WI38 (cell line): Measurements from ENCODE around the gene TSPYL6.

Experiments
- H3K4me3 ChIP-seq: 2 replicates; pipeline ENCODE4 v1.5.1; 2011; ENCODE audit warnings: low read depth, mild to moderate bottlenecking, control low read depth, low read length
- CTCF ChIP-seq: IDR thresholded peaks from 2 replicates; pipeline ENCODE4 v1.5.1; 2012; ENCODE audit warnings: low read depth, mild to moderate bottlenecking, control low read depth, low read length

The TSPYL6 gene

GRCh38 chr2:54255230-54256090 lies 569 bp downstream of the TSPYL6 start:
- H3K4me3 ChIP-seq, result no peak overlapping the region
- no peak for TF ChIP-seq CTCF

- TF ChIP-seq CTCF, result no peak
- no peak overlapping the region for H3K4me3 ChIP-seq
These were observed 1.8 kb downstream of the TSPYL6 start for GRCh38 chr2:54254180-54254579.

DNA sequence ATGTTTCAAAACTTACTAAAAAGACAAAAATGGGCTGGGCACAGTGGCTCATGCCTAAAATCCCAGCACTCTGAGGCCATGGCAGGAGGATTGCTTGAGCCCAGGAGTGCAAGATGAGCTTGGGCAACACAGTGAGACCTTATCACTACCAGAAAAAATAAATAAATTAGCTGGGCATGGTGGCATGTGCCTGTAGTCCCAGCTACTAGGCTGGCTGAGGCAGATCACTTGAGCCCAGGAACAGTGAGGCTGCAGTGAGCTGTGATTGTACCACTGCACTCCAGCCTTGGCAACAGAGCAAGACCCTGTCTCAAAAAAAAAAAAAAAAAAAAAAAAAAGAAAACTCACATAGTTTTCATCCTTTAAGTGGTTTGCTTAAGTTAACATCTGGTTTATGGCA lies 6.4 kb downstream of the TSPYL6 start:
- no peak for TF ChIP-seq CTCF
- no peak overlapping the region for H3K4me3 ChIP-seq

- TF ChIP-seq CTCF, result no peak
- no peak overlapping the region for H3K4me3 ChIP-seq
These were observed 8.9 kb downstream of the TSPYL6 start for GRCh38 chr2:54247115-54247514.

DNA sequence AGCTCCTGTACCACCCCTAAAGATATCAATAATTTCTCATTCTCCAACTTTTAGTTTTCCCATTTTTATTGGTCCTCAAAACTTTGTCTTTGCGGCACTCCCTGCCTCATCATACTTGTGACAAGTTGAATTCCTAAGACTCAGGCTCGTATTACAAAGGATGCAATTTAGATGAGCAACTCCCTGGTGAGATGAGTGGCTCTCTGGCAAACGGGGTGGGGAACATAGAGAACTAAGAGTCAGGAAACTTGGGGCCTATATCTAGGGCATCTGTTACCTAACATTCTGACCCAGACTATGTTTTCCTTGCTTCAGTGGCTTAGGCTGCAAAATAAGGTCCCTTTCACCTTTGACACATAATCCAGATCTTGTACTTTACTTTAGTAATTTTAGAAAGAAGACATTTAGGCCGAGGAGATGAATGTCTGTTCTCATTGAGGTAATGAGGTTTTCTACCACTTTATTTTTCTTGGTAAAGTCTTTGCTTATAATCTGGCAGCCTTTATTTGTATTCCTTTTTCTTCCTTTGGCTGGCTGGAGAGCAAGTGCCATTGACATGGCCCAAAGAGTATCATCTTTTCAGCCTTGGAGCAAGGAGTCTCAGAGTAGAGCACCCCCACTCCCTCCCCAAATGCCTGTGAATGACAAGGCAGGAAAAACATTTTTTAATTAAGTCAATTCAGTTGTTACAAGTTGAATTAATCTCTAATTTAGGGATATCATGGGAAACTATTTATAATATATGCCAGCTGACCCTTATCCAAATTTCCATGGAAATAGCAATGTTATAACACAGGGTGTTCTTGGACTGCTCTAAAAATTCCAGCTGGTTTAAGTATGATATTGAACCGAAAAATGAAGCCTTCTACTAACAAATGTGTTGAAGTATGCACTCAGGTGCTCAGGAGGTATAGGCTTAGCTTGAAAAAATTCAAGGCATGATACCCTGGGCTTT lies 15.2 kb downstream of the TSPYL6 start:
- TF ChIP-seq CTCF, result no peak
- no peak overlapping the region for H3K4me3 ChIP-seq

DNA sequence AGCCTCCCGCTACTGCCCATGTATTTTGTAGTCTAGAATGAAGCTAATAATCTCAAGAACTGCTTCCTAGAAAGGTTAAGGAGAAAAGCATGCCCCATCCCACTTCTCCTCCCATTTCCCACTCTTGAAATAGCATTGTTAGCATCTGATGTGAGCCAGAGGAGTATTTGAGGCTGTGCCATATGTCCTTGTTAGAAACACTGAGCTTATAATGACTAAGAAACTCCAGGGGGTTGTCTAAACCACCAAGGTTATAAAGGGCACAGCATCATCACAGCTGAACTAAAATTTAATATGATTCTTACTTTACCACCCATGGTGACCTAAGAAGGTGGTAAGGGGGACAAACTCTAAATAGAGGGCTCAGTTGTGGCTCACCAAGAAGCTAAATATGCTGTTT lies 16.6 kb downstream of the TSPYL6 start:
- H3K4me3 ChIP-seq, result no peak overlapping the region
- no peak for TF ChIP-seq CTCF

DNA sequence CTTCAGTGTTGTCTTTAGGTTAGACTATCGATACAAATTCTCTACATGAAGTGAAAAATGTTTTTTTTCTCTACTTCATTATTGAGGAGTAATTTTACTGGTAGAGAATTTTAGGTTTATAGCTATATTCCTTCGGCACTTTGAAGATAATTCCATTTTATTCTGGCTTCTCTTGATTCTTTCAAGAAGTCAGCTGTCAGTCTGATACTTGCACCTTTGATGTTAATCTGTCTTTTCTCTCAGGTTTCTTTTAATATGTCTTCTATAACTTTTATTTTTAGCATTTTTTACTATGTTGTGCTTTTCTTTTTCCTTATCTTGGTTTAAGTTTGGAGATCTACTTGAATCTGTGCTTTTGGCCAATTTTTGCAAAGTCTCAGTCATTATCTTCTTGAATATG lies 18.6 kb downstream of the TSPYL6 start:
- TF ChIP-seq CTCF, result no peak
- no peak overlapping the region for H3K4me3 ChIP-seq
